Stimulated activated CD4-positive, alpha-beta T cell treated with anti-CD3 and anti-CD28 coated beads, Interleukin-15, amount 100 ng/mL, for 48 hours (primary cell): ENCODE results near the gene PRDM7.
"Not testable (repeated sequence)": the region's sequence is repeated elsewhere in the genome, so short reads cannot be mapped to it uniquely, and the experiment has no call there.

Source experiments
- DNase-seq, 2 donors: peaks; one replicate each; pipeline ENCODE4 v3.0.0-alpha.2; 2020; ENCODE audit warnings: low read depth in 2 of 2

Gene PRDM7

GRCh38 chr16:90077240-90077756 lies at the start of gene PRDM7:
Gene PRDM7 (minus strand): TSS chr16:90077331. CDS start chr16:90075910, 1,421 bp downstream.
- peak; percentile 96 to 98 for DNase-seq

- not testable (repeated sequence) for DNase-seq
These were observed 44.7 kb upstream of the PRDM7 start for GRCh38 chr16:90121846-90122245.

- DNase-seq, result not testable (repeated sequence)
These were observed 30.5 kb upstream of the PRDM7 start for GRCh38 chr16:90107617-90108016.

- DNase-seq, result not testable (repeated sequence)
These were observed 29.9 kb upstream of the PRDM7 start for GRCh38 chr16:90107060-90107459.

GRCh38 chr16:90106271-90106670 lies 29.1 kb upstream of the PRDM7 start:
- peak; percentile 48 to 73 for DNase-seq

GRCh38 chr16:90104725-90105124 lies 27.6 kb upstream of the PRDM7 start:
- DNase-seq, result not testable (repeated sequence)

GRCh38 chr16:90102086-90102884 lies 25.2 kb upstream of the PRDM7 start:
- not testable (repeated sequence) for DNase-seq

GRCh38 chr16:90101332-90101731 lies 24.2 kb upstream of the PRDM7 start:
- not testable (repeated sequence) for DNase-seq

- DNase-seq, result not testable (repeated sequence)
These were observed 23.7 kb upstream of the PRDM7 start for GRCh38 chr16:90100790-90101189.

- not testable (repeated sequence) for DNase-seq
These were observed 23.1 kb upstream of the PRDM7 start for GRCh38 chr16:90100229-90100628.

GRCh38 chr16:90098936-90099335 lies 21.8 kb upstream of the PRDM7 start:
- DNase-seq, result not testable (repeated sequence)

- not testable (repeated sequence) for DNase-seq
These were observed 20.0 kb upstream of the PRDM7 start for GRCh38 chr16:90097010-90097684.

GRCh38 chr16:90094791-90095190 lies 17.7 kb upstream of the PRDM7 start:
- not testable (repeated sequence) for DNase-seq

GRCh38 chr16:90094296-90094695 lies 17.2 kb upstream of the PRDM7 start:
- DNase-seq, result not testable (repeated sequence)

- not testable (repeated sequence) for DNase-seq
These were observed 16.7 kb upstream of the PRDM7 start for GRCh38 chr16:90093799-90094198.

- not testable (repeated sequence) for DNase-seq
These were observed 15.7 kb upstream of the PRDM7 start for GRCh38 chr16:90092781-90093180.

- no peak for DNase-seq
These were observed 7.3 kb upstream of the PRDM7 start for GRCh38 chr16:90084215-90084950.

- no peak for DNase-seq
These were observed 6.0 kb upstream of the PRDM7 start for GRCh38 chr16:90083139-90083538.

- no peak for DNase-seq
These were observed 4.5 kb upstream of the PRDM7 start for GRCh38 chr16:90081606-90081970.

- DNase-seq, result no peak
These were observed 1.4 kb upstream of the PRDM7 start for GRCh38 chr16:90078579-90078895.

GRCh38 chr16:90077757-90078578 lies 837 bp upstream of the PRDM7 start:
- no peak for DNase-seq
